Measurements from ENCODE around the gene XAF1. TPM values are rescaled to one million over a fixed set of nuclear protein-coding genes. Genes with fewer than 3 reads are reported as not detected.
A peak's percentile ranks its signal among the peaks of the same experiment; 100 is the strongest.
"Not testable (repeated sequence)": the region's sequence is repeated elsewhere in the genome, so short reads cannot be mapped to it uniquely, and the experiment has no call there.

Gene XAF1
- total RNA-seq, 2 donors from 2014 or later: 19.1 to 31.1 TPM

- peaks cover 4 to 5% of the 10 kb centered on the region in 2 donors for H3K36me3 Mint-ChIP-seq (ENCODE audit: insufficient read depth in 2 of 2)
- H3K9me3 Mint-ChIP-seq: peaks cover 0 to 3% of the 10 kb centered on the region in 2 donors
- no peak overlapping the region for H3K27ac Mint-ChIP-seq
- DNase-seq: no peak
- ATAC-seq (replicated peaks in 1 of 2): no peak
- H3K4me1 Mint-ChIP-seq (ENCODE audit: low read depth): peaks cover 14% of the 10 kb centered on the region
- no peak overlapping the region for H3K4me3 Mint-ChIP-seq
- H3K27me3 Mint-ChIP-seq (ENCODE audit: low read depth): peaks cover 76% of the 10 kb centered on the region
Observed at GRCh38 chr17:6716736-6717135, 39.1 kb upstream of the XAF1 start.

GRCh38 chr17:6721744-6722143 is 34.1 kb upstream of the XAF1 start:
- H3K27ac Mint-ChIP-seq: no peak overlapping the region
- H3K27me3 Mint-ChIP-seq (ENCODE audit: low read depth): peaks cover 62% of the 10 kb centered on the region

GRCh38 chr17:6724009-6724408 is 31.8 kb upstream of the XAF1 start:
- Mint-ChIP-seq H3K27ac (no peak overlapping the region), H3K4me3 (no peak overlapping the region), H3K9me3 (no peaks in the 10 kb centered on the region), H3K36me3 (ENCODE audit: insufficient read depth in 2 of 2) (no peaks in the 10 kb centered on the region), H3K27me3 (ENCODE audit: low read depth) (peaks cover 51% of the 10 kb centered on the region), H3K4me1 (ENCODE audit: low read depth) (no peaks in the 10 kb centered on the region)
- no peak for DNase-seq
- no peak for ATAC-seq (replicated peaks in 1 of 2)

More at GRCh38 chr17:6721744-6722143, 34.1 kb upstream of the XAF1 start:
- Mint-ChIP-seq H3K4me3 (no peak overlapping the region), H3K9me3 (no peaks in the 10 kb centered on the region), H3K36me3 (ENCODE audit: insufficient read depth in 2 of 2) (no peaks in the 10 kb centered on the region), H3K4me1 (ENCODE audit: low read depth) (no peaks in the 10 kb centered on the region)
- ATAC-seq (replicated peaks in 1 of 2) (no peak), DNase-seq (no peak)

- H3K4me1 Mint-ChIP-seq (ENCODE audit: low read depth): no peaks in the 10 kb centered on the region
- H3K4me3 Mint-ChIP-seq: no peak overlapping the region
- H3K27me3 Mint-ChIP-seq (ENCODE audit: low read depth): peaks cover 11% of the 10 kb centered on the region
- H3K27ac Mint-ChIP-seq: no peak overlapping the region
- no peaks in the 10 kb centered on the region for H3K9me3 Mint-ChIP-seq
- no peak for ATAC-seq (replicated peaks in 1 of 2)
- H3K36me3 Mint-ChIP-seq (ENCODE audit: insufficient read depth in 2 of 2): no peaks in the 10 kb centered on the region
- DNase-seq: no peak
Observed at GRCh38 chr17:6729531-6729930, 26.3 kb upstream of the XAF1 start.

- not testable (repeated sequence) for H3K36me3 Mint-ChIP-seq (ENCODE audit: insufficient read depth in 2 of 2); ATAC-seq (replicated peaks in 1 of 2); DNase-seq; H3K4me3 Mint-ChIP-seq; H3K4me1 Mint-ChIP-seq (ENCODE audit: low read depth); H3K9me3 Mint-ChIP-seq; H3K27ac Mint-ChIP-seq
- H3K27me3 Mint-ChIP-seq (ENCODE audit: low read depth): peaks cover 16% of the 10 kb centered on the region
Observed at GRCh38 chr17:6746665-6747064, 9.2 kb upstream of the XAF1 start.

GRCh38 chr17:6748617-6749016 is 7.2 kb upstream of the XAF1 start:
- H3K36me3 Mint-ChIP-seq (ENCODE audit: insufficient read depth in 2 of 2): no peaks in the 10 kb centered on the region
- ATAC-seq (replicated peaks in 1 of 2) (no peak), DNase-seq (no peak)
- H3K4me1 Mint-ChIP-seq (ENCODE audit: low read depth): peaks cover 19% of the 10 kb centered on the region
- no peaks in the 10 kb centered on the region for H3K9me3 Mint-ChIP-seq
- H3K27ac Mint-ChIP-seq: no peak overlapping the region
- H3K27me3 Mint-ChIP-seq (ENCODE audit: low read depth): peaks cover 8% of the 10 kb centered on the region
- H3K4me3 Mint-ChIP-seq: no peak overlapping the region

GRCh38 chr17:6749519-6749918 is 6.3 kb upstream of the XAF1 start:
- DNase-seq: no peak
- H3K27ac Mint-ChIP-seq: no peak overlapping the region

GRCh38 chr17:6752068-6752909 is 3.6 kb upstream of the XAF1 start:
- ATAC-seq (replicated peaks in 1 of 2): no peak
- Mint-ChIP-seq H3K27ac (peak overlapping the region; percentile 93), H3K36me3 (ENCODE audit: insufficient read depth in 2 of 2) (peaks cover 0 to 2% of the 10 kb centered on the region in 2 donors), H3K4me3 (peak overlapping the region in 1 of 2 donors; percentile 59), H3K27me3 (ENCODE audit: low read depth) (no peaks in the 10 kb centered on the region), H3K9me3 (no peaks in the 10 kb centered on the region), H3K4me1 (ENCODE audit: low read depth) (peaks cover 50% of the 10 kb centered on the region)
- DNase-seq: no peak

More at GRCh38 chr17:6749519-6749918, 6.3 kb upstream of the XAF1 start:
- no peaks in the 10 kb centered on the region for H3K9me3 Mint-ChIP-seq
- H3K4me1 Mint-ChIP-seq (ENCODE audit: low read depth): peaks cover 26% of the 10 kb centered on the region
- no peaks in the 10 kb centered on the region for H3K27me3 Mint-ChIP-seq (ENCODE audit: low read depth)
- H3K4me3 Mint-ChIP-seq: no peak overlapping the region
- H3K36me3 Mint-ChIP-seq (ENCODE audit: insufficient read depth in 2 of 2): no peaks in the 10 kb centered on the region
- ATAC-seq (replicated peaks in 1 of 2): no peak

GRCh38 chr17:6753006-6753445 is 2.8 kb upstream of the XAF1 start:
- Mint-ChIP-seq H3K36me3 (ENCODE audit: insufficient read depth in 2 of 2) (peaks cover 1 to 2% of the 10 kb centered on the region in 2 donors), H3K27me3 (ENCODE audit: low read depth) (no peaks in the 10 kb centered on the region), H3K27ac (peak overlapping the region; percentile 93), H3K9me3 (no peaks in the 10 kb centered on the region), H3K4me3 (peak overlapping the region; percentile 38 to 59), H3K4me1 (ENCODE audit: low read depth) (peaks cover 58% of the 10 kb centered on the region)
- peak; percentile 44 to 58 for ATAC-seq (replicated peaks in 1 of 2)
- DNase-seq: peak; percentile 39 to 62

GRCh38 chr17:6753546-6753945 is 2.3 kb upstream of the XAF1 start:
- H3K27me3 Mint-ChIP-seq (ENCODE audit: low read depth): no peaks in the 10 kb centered on the region
- peaks cover 4 to 5% of the 10 kb centered on the region in 2 donors for H3K36me3 Mint-ChIP-seq (ENCODE audit: insufficient read depth in 2 of 2)
- DNase-seq (no peak), ATAC-seq (replicated peaks in 1 of 2) (no peak)
- peaks cover 60% of the 10 kb centered on the region for H3K4me1 Mint-ChIP-seq (ENCODE audit: low read depth)
- peak overlapping the region; percentile 38 to 54 for H3K4me3 Mint-ChIP-seq
- no peak overlapping the region for H3K27ac Mint-ChIP-seq
- no peaks in the 10 kb centered on the region for H3K9me3 Mint-ChIP-seq

- Mint-ChIP-seq H3K36me3 (ENCODE audit: insufficient read depth in 2 of 2) (peaks cover 4 to 5% of the 10 kb centered on the region in 2 donors), H3K9me3 (no peaks in the 10 kb centered on the region), H3K27me3 (ENCODE audit: low read depth) (no peaks in the 10 kb centered on the region), H3K4me3 (peak overlapping the region; percentile 85 to 88), H3K4me1 (ENCODE audit: low read depth) (peaks cover 60% of the 10 kb centered on the region), H3K27ac (peak overlapping the region; percentile 49)
- DNase-seq: no peak
- no peak for ATAC-seq (replicated peaks in 1 of 2)
Observed at GRCh38 chr17:6755281-6755680, 565 bp upstream of the XAF1 start.

GRCh38 chr17:6756425-6757031 is 682 bp downstream of the XAF1 start:
- H3K36me3 Mint-ChIP-seq (ENCODE audit: insufficient read depth in 2 of 2): peaks cover 5% of the 10 kb centered on the region in 2 donors

GRCh38 chr17:6757747-6758146 is 1.9 kb downstream of the XAF1 start:
- Mint-ChIP-seq H3K4me1 (ENCODE audit: low read depth) (peaks cover 50% of the 10 kb centered on the region), H3K4me3 (peak overlapping the region; percentile 48 to 55), H3K27me3 (ENCODE audit: low read depth) (no peaks in the 10 kb centered on the region), H3K27ac (peak overlapping the region; percentile 34), H3K36me3 (ENCODE audit: insufficient read depth in 2 of 2) (peaks cover 5% of the 10 kb centered on the region in 2 donors), H3K9me3 (no peaks in the 10 kb centered on the region)
- no peak for DNase-seq
- ATAC-seq (replicated peaks in 1 of 2): no peak

More at GRCh38 chr17:6756425-6757031, 682 bp downstream of the XAF1 start:
- Mint-ChIP-seq H3K4me3 (peak overlapping the region; percentile 85 to 88), H3K9me3 (no peaks in the 10 kb centered on the region), H3K27ac (peak overlapping the region; percentile 77), H3K4me1 (ENCODE audit: low read depth) (peaks cover 60% of the 10 kb centered on the region), H3K27me3 (ENCODE audit: low read depth) (no peaks in the 10 kb centered on the region)
- DNase-seq (peak in 1 of 2 donors; percentile 24), ATAC-seq (replicated peaks in 1 of 2) (peak; percentile 28 to 29)

Measured in activated T-cell treated with anti-CD3 and anti-CD28 coated beads, Interleukin-2, amount 50 U/mL, for 72 hours (primary cell).